ENCODE data around the gene CDH2. TPM values are rescaled to one million over a fixed set of nuclear protein-coding genes. Genes with fewer than 3 reads are reported as not detected.

The CDH2 gene
- total RNA-seq, 4 donors from 2014 or later: 0.20 to 4.4 (median 1.1) TPM; not detected in 1

DNA sequence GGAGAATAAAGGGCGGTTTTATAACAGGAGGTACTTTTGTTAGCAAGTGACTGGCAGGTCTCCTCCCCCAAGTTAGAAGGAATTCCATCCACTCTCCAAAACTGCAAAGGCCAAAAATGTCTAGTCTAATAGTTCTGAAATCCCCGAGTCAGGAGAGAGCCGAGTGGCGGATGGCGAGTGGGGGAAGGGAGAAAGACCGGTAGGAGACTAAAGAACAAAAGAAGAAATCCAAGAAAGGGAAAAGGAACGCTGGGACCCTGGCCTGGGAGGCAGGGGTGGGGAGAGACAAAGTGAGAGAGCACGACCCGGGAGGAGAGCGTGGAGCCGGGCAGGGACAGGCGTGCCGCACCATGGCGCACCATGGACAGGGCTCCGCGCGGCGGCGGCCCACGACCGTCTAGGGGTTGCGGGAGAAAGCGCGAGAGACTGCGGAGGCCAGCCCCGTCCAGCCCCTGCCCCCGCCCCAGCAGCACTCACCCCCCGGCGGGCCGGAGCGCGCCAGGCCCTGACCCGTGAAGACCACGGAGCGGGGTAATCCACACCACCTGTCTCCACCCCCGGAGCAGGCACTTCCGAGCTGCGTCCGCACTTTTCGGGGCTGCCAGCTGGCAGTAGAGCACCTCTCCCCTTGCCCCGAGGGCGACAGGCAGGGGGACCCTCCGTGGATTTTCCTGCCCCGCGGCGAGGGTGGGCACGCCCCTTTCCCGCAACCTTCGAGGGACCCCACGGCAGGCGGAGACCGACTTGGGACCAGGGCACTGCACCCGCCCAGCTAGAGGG lies 1.6 kb downstream of the CDH2 start:
- peaks cover 0 to 3% (median 0%) of the 10 kb centered on the region in 4 donors for H3K36me3 ChIP-seq
- intact Hi-C loops (cut with DNase I; ENCODE audit: low total_unique reads) (no loop called here), in situ Hi-C loops (cut with MboI; ENCODE audit: low pct_ligation_motif_present in 1 of 4, low pct_unique_long_range_greater_than_20kb in 1 of 4, low sequenced_read_pairs in 3 of 4) (no loop called here)
- 9 to 22% methylated on average over 7 to 36 of the region's 53 CpGs for WGBS, 2 donors (ENCODE audit: low coverage in 1 of 2)
- peaks cover 0 to 19% (median 9%) of the 10 kb centered on the region in 4 donors for H3K4me1 ChIP-seq
- H3K27ac ChIP-seq: no peak overlapping the region
- H3K27me3 ChIP-seq: peaks cover 96% of the 10 kb centered on the region
- no peaks in the 10 kb centered on the region for H3K9me3 ChIP-seq
- TF ChIP-seq, protein P1, sequence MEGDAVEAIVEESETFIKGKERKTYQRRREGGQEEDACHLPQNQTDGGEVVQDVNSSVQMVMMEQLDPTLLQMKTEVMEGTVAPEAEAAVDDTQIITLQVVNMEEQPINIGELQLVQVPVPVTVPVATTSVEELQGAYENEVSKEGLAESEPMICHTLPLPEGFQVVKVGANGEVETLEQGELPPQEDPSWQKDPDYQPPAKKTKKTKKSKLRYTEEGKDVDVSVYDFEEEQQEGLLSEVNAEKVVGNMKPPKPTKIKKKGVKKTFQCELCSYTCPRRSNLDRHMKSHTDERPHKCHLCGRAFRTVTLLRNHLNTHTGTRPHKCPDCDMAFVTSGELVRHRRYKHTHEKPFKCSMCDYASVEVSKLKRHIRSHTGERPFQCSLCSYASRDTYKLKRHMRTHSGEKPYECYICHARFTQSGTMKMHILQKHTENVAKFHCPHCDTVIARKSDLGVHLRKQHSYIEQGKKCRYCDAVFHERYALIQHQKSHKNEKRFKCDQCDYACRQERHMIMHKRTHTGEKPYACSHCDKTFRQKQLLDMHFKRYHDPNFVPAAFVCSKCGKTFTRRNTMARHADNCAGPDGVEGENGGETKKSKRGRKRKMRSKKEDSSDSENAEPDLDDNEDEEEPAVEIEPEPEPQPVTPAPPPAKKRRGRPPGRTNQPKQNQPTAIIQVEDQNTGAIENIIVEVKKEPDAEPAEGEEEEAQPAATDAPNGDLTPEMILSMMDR (IDR thresholded peaks at IDR 0.05): no peak
- TF ChIP-seq POLR2A (IDR thresholded peaks at IDR 0.05): no peak
- no peak for TF ChIP-seq EP300 (IDR thresholded peaks at IDR 0.05; ENCODE audit: low read depth)
- no peak for TF ChIP-seq POLR2AphosphoS5 (IDR thresholded peaks at IDR 0.05)
- H3K4me3 ChIP-seq: peak overlapping the region in 1 of 4 donors; percentile 64
- no peak for DNase-seq

DNA sequence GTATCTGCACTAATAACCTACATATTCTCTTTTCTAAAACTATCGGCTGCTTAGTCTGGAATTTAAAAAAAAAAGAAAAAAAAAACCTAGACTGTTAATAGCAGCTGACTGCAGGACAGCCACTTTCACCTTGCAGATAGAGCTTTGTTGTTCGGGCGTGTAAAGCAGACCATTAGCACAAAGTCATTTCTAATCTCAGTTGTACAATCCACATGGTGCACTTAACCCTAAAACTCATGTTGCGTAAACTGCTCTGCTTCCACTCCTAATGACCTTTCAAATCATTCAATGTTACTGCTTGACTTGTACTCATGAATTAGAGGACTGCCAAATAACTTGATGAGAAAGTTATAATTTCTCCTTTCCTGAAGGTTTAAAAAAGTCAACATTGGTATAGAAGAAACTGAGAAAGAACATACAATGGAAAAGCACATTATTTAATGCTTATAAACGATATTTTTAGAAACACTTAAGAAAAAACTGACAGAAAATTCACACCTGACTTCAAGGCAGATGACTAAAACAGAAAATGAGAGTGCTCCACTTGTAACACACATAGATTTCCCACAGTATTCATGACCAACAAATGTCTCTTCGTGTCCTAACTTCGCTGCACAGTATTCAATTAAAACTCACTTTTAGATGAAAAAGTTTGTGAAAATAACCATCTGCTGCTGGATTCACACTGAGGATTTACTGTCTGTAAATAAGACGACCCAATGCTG lies 2.6 kb downstream of the CDH2 start:
- 46 to 57% methylated on average over 8 of the region's 8 CpGs for WGBS, 2 donors (ENCODE audit: low coverage in 1 of 2)
- TF ChIP-seq POLR2AphosphoS5 (IDR thresholded peaks at IDR 0.05) (no peak), EP300 (IDR thresholded peaks at IDR 0.05; ENCODE audit: low read depth) (no peak), POLR2A (IDR thresholded peaks at IDR 0.05) (no peak)
- TF ChIP-seq, protein P1 (IDR thresholded peaks at IDR 0.05): no peak
- DNase-seq: no peak
- no peaks in the 10 kb centered on the region for H3K9me3 ChIP-seq
- H3K4me1 ChIP-seq: peaks cover 0 to 19% (median 9%) of the 10 kb centered on the region in 4 donors
- peaks cover 0 to 3% (median 0%) of the 10 kb centered on the region in 4 donors for H3K36me3 ChIP-seq
- no peak overlapping the region for H3K4me3 ChIP-seq
- in situ Hi-C loops (cut with MboI; ENCODE audit: low pct_ligation_motif_present in 1 of 4, low pct_unique_long_range_greater_than_20kb in 1 of 4, low sequenced_read_pairs in 3 of 4): no loop called here
- peaks cover 89% of the 10 kb centered on the region for H3K27me3 ChIP-seq
- intact Hi-C loops (cut with DNase I; ENCODE audit: low total_unique reads): no loop called here
- H3K27ac ChIP-seq: no peak overlapping the region

DNA sequence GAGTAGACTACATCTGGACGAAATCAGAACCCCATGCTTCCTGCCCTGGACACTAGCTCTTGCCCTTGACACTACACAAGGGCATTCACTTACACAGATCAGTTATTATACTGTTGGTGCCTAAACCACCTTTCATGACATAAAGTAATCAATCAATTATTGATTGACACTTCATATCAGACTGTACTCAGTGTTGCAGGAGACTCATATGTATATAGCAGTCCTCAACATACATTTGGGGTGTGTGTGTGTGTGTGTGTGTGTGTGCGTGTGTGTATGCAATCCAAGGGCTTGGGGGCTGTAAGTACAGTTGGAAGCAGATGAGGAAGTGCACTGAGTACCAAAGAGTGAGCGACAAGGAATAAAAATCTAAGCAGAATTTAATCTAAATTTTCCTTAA lies 5.1 kb downstream of the CDH2 start:
- H3K27ac ChIP-seq: no peak overlapping the region
- no peak for TF ChIP-seq POLR2A (IDR thresholded peaks at IDR 0.05)
- TF ChIP-seq, protein P1 (IDR thresholded peaks at IDR 0.05): no peak
- no peak for TF ChIP-seq EP300 (IDR thresholded peaks at IDR 0.05; ENCODE audit: low read depth)
- TF ChIP-seq POLR2AphosphoS5 (IDR thresholded peaks at IDR 0.05): no peak
- in situ Hi-C loops (cut with MboI; ENCODE audit: low pct_ligation_motif_present in 1 of 4, low pct_unique_long_range_greater_than_20kb in 1 of 4, low sequenced_read_pairs in 3 of 4) (no loop called here), intact Hi-C loops (cut with DNase I; ENCODE audit: low total_unique reads) (no loop called here)
- DNase-seq: no peak
- no peaks in the 10 kb centered on the region for H3K9me3 ChIP-seq
- WGBS, 2 donors (ENCODE audit: low coverage in 1 of 2): 71 to 74% methylated on average over 2 to 3 of the region's 3 CpGs
- no peak overlapping the region for H3K4me3 ChIP-seq
- H3K4me1 ChIP-seq: peaks cover 0 to 8% (median 5%) of the 10 kb centered on the region in 4 donors
- H3K36me3 ChIP-seq: peaks cover 0 to 3% (median 0%) of the 10 kb centered on the region in 4 donors
- H3K27me3 ChIP-seq: peaks cover 65% of the 10 kb centered on the region

DNA sequence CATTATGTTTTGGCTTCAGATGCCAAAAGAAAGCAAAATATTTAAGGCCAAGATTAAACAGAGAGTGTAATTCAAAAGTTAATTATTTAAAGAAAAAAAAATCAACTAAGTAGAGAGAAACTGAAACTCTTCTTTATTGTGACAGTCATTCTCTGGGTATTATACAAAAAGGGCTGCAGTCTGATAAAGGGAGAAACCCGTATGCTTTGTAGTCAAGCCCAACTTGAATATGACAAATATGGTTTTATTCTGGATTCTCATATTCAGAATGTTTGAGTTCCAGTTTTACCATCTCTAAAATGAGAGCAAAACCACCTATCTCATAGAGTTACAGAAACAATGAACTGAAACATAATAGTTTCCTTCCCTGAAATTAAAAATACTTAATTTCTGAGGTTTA lies 8.2 kb downstream of the CDH2 start:
- Histone ChIP-seq H3K4me3 (no peak overlapping the region), H3K27ac (no peak overlapping the region), H3K9me3 (no peaks in the 10 kb centered on the region), H3K36me3 (peaks cover 0 to 3% (median 0%) of the 10 kb centered on the region in 4 donors), H3K27me3 (peaks cover 35% of the 10 kb centered on the region), H3K4me1 (no peaks in the 10 kb centered on the region)
- intact Hi-C loops (cut with DNase I; ENCODE audit: low total_unique reads): no loop called here
- no peak for DNase-seq
- in situ Hi-C loops (cut with MboI; ENCODE audit: low pct_ligation_motif_present in 1 of 4, low pct_unique_long_range_greater_than_20kb in 1 of 4, low sequenced_read_pairs in 3 of 4): no loop called here
- TF ChIP-seq POLR2A (IDR thresholded peaks at IDR 0.05) (no peak), EP300 (IDR thresholded peaks at IDR 0.05; ENCODE audit: low read depth) (no peak), POLR2AphosphoS5 (IDR thresholded peaks at IDR 0.05) (no peak)
- TF ChIP-seq, protein P1 (IDR thresholded peaks at IDR 0.05): no peak
- WGBS, 2 donors (ENCODE audit: low coverage in 1 of 2): 45 to 67% methylated on average over 1 of the region's 1 CpG

Data from transverse colon (tissue), 4 donors.